SK-N-SH treated with all-trans-retinoic acid at 6 μM for 48 hours (cell line): ENCODE results near the gene ATF6.
A peak's percentile ranks its signal among the peaks of the same experiment; 100 is the strongest.

Experiments used
- ATAC-seq: fragments of 200-7000 bp; cut with Tn5 transposase; 3 replicates; pipeline ENCODE4 v1.9.1; 2020; ENCODE audit warnings: mild to moderate bottlenecking, moderate library complexity
- ARNTL ChIP-seq: fragments of 450-650 bp; formaldehyde crosslinking; IDR thresholded peaks from 2 replicates; pipeline ENCODE4 v1.5.0; 2020; ENCODE audit warnings: low read depth, mild to moderate bottlenecking, moderate library complexity, borderline replicate concordance
- BACH2 ChIP-seq: fragments of 250-450 bp; sonication (Bioruptor Pico); IDR thresholded peaks from 2 replicates; pipeline ENCODE4 v1.9.0; 2021; ENCODE audit warnings: mild to moderate bottlenecking, borderline replicate concordance
- CSDC2 ChIP-seq: fragments of 250-450 bp; sonication (Bioruptor Pico); IDR thresholded peaks from 2 replicates; pipeline ENCODE4 v1.5.0; 2020; ENCODE audit warnings: mild to moderate bottlenecking, moderate library complexity
- ESRRG ChIP-seq: fragments of 250-450 bp; sonication (Bioruptor Pico); IDR thresholded peaks from 2 replicates; pipeline ENCODE4 v1.6.1; 2021; ENCODE audit warnings: mild to moderate bottlenecking
- GLIS3 ChIP-seq: fragments of 250-450 bp; sonication (Bioruptor Pico); IDR thresholded peaks from 2 replicates; pipeline ENCODE4 v1.5.0; 2020; ENCODE audit warnings: mild to moderate bottlenecking, moderate library complexity
- ISL1 ChIP-seq: fragments of 250-450 bp; sonication (Bioruptor Pico); IDR thresholded peaks from 2 replicates; pipeline ENCODE4 v2.1.2; 2022; ENCODE audit warnings: mild to moderate bottlenecking, moderate library complexity
- PPARA ChIP-seq: fragments of 250-450 bp; sonication (Bioruptor Pico); IDR thresholded peaks from 2 replicates; pipeline ENCODE4 v1.5.0; 2020; ENCODE audit warnings: mild to moderate bottlenecking, borderline replicate concordance
- RARB ChIP-seq: fragments of 250-450 bp; sonication (Bioruptor Pico); IDR thresholded peaks from 2 replicates; pipeline ENCODE4 v1.8.0; 2021; ENCODE audit warnings: mild to moderate bottlenecking, moderate library complexity
- SNAI2 ChIP-seq: fragments of 250-450 bp; sonication (Bioruptor Pico); IDR thresholded peaks from 2 replicates; pipeline ENCODE4 v1.5.0; 2020; ENCODE audit warnings: mild to moderate bottlenecking, moderate library complexity
- TCF4 ChIP-seq: fragments of 250-450 bp; sonication (Bioruptor Pico); IDR thresholded peaks from 2 replicates; pipeline ENCODE4 v1.8.0; 2021; ENCODE audit warnings: mild to moderate bottlenecking, moderate library complexity, borderline replicate concordance
- TOX ChIP-seq: fragments of 250-450 bp; sonication (Bioruptor Pico); IDR thresholded peaks from 2 replicates; pipeline ENCODE4 v1.8.0; 2021; ENCODE audit warnings: mild to moderate bottlenecking, moderate library complexity, borderline replicate concordance
- ZC3H10 ChIP-seq: fragments of 250-450 bp; sonication (Bioruptor Pico); IDR thresholded peaks from 2 replicates; pipeline ENCODE4 v1.5.1; 2021; ENCODE audit warnings: mild to moderate bottlenecking, moderate library complexity
- ZFP3 ChIP-seq: fragments of 250-450 bp; sonication (Bioruptor Pico); IDR thresholded peaks from 2 replicates; pipeline ENCODE4 v1.5.0; 2020; ENCODE audit warnings: mild to moderate bottlenecking, moderate library complexity
- ZFP30 ChIP-seq: fragments of 450-650 bp; formaldehyde crosslinking; IDR thresholded peaks from 2 replicates; pipeline ENCODE4 v1.5.0; 2022; ENCODE audit warnings: mild to moderate bottlenecking, moderate library complexity
- ZNF565 ChIP-seq: fragments of 450-650 bp; formaldehyde crosslinking; conservative IDR thresholded peaks from 2 replicates; pipeline ENCODE4 v1.5.0; 2020; ENCODE audit warnings: low read depth, mild to moderate bottlenecking, moderate library complexity
- ZNF70 ChIP-seq: fragments of 450-650 bp; formaldehyde crosslinking; IDR thresholded peaks from 2 replicates; pipeline ENCODE4 v1.5.0; 2020; ENCODE audit warnings: mild to moderate bottlenecking, moderate library complexity
- ZNF8 ChIP-seq: fragments of 450-650 bp; formaldehyde crosslinking; IDR thresholded peaks from 2 replicates; pipeline ENCODE4 v1.5.0; 2020; ENCODE audit warnings: mild to moderate bottlenecking, moderate library complexity
- TF ChIP-seq, protein P1 (sequence below): fragments of 250-450 bp; sonication (Bioruptor Pico); IDR thresholded peaks from 2 replicates; pipeline ENCODE4 v1.5.1; 2020; ENCODE audit warnings: low read depth, mild to moderate bottlenecking, moderate library complexity
- TF ChIP-seq, protein P2 (sequence below): fragments of 250-450 bp; sonication (Bioruptor Pico); IDR thresholded peaks from 2 replicates; pipeline ENCODE4 v1.5.0; 2020; ENCODE audit warnings: mild to moderate bottlenecking, moderate library complexity
- TF ChIP-seq, protein P3 (sequence below): fragments of 250-450 bp; sonication (Bioruptor Pico); IDR thresholded peaks from 2 replicates; pipeline ENCODE4 v1.8.0; 2021; ENCODE audit warnings: low read depth, mild to moderate bottlenecking, moderate library complexity, borderline replicate concordance
- TF ChIP-seq, protein P4 (sequence below): fragments of 250-450 bp; sonication (Bioruptor Pico); IDR thresholded peaks from 2 replicates; pipeline ENCODE4 v1.5.1; 2021; ENCODE audit warnings: mild to moderate bottlenecking, moderate library complexity

Gene ATF6

DNA sequence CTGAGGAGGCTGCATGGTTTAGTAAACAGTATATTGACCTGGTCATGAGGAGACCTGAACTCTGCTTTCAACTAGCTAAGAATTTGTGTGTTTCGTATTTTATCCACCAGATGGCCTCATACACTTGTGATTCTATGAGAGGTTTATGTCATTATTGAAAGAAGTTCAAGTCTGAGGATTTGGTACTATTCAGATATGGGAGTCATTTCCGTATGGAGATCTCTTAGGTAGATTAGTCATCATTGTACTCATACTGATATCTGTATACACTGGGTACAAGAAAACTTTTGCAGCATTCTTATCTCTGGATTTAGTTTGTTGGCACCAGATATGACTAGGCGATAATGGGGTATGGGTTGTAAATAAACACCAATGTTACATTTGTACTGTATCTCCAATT, 26.6 kb downstream of the ATF6 start:
- ATAC-seq, result peak; percentile 96

DNA sequence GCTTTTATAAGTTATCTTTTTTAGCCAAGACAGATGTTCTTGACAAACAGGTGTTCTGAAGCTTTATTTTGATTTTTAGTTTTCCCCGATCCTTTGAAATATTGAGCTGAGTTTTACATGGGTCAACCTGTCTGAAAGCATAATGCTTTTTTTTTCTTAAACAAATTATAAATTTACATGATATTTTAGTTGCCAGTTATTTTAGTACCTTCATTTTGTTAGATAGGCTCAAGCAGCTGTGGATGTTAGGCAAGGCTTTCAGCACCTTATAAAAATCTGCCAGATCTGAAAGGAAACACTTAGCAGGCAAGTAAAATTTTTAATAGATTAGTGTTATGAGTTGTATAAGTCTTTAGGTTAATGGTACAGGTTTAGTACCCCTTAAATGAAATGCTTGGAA, 33.7 kb downstream of the ATF6 start:
- ATAC-seq, result no peak
- TF ChIP-seq ZNF8 (no peak), ZFP3 (CRISPR knock-in tag) (no peak)

More for the DNA sequence above, 26.6 kb downstream of the ATF6 start:
- TF ChIP-seq GLIS3 (no peak), ZNF565 (CRISPR knock-in tag) (no peak), ESRRG (no peak), ZNF70 (no peak), TCF4 (CRISPR knock-in tag) (no peak), RARB (CRISPR knock-in tag) (no peak), ISL1 (CRISPR knock-in tag) (no peak), SNAI2 (CRISPR knock-in tag) (no peak), BACH2 (CRISPR knock-in tag) (no peak), ZFP3 (CRISPR knock-in tag) (no peak), PPARA (no peak)
- TF ChIP-seq, protein P1, sequence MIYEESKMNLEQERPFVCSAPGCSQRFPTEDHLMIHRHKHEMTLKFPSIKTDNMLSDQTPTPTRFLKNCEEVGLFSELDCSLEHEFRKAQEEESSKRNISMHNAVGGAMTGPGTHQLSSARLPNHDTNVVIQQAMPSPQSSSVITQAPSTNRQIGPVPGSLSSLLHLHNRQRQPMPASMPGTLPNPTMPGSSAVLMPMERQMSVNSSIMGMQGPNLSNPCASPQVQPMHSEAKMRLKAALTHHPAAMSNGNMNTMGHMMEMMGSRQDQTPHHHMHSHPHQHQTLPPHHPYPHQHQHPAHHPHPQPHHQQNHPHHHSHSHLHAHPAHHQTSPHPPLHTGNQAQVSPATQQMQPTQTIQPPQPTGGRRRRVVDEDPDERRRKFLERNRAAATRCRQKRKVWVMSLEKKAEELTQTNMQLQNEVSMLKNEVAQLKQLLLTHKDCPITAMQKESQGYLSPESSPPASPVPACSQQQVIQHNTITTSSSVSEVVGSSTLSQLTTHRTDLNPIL, result no peak
- TF ChIP-seq, protein P2, sequence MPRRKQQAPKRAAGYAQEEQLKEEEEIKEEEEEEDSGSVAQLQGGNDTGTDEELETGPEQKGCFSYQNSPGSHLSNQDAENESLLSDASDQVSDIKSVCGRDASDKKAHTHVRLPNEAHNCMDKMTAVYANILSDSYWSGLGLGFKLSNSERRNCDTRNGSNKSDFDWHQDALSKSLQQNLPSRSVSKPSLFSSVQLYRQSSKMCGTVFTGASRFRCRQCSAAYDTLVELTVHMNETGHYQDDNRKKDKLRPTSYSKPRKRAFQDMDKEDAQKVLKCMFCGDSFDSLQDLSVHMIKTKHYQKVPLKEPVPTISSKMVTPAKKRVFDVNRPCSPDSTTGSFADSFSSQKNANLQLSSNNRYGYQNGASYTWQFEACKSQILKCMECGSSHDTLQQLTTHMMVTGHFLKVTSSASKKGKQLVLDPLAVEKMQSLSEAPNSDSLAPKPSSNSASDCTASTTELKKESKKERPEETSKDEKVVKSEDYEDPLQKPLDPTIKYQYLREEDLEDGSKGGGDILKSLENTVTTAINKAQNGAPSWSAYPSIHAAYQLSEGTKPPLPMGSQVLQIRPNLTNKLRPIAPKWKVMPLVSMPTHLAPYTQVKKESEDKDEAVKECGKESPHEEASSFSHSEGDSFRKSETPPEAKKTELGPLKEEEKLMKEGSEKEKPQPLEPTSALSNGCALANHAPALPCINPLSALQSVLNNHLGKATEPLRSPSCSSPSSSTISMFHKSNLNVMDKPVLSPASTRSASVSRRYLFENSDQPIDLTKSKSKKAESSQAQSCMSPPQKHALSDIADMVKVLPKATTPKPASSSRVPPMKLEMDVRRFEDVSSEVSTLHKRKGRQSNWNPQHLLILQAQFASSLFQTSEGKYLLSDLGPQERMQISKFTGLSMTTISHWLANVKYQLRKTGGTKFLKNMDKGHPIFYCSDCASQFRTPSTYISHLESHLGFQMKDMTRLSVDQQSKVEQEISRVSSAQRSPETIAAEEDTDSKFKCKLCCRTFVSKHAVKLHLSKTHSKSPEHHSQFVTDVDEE, result no peak
- TF ChIP-seq, protein P3, sequence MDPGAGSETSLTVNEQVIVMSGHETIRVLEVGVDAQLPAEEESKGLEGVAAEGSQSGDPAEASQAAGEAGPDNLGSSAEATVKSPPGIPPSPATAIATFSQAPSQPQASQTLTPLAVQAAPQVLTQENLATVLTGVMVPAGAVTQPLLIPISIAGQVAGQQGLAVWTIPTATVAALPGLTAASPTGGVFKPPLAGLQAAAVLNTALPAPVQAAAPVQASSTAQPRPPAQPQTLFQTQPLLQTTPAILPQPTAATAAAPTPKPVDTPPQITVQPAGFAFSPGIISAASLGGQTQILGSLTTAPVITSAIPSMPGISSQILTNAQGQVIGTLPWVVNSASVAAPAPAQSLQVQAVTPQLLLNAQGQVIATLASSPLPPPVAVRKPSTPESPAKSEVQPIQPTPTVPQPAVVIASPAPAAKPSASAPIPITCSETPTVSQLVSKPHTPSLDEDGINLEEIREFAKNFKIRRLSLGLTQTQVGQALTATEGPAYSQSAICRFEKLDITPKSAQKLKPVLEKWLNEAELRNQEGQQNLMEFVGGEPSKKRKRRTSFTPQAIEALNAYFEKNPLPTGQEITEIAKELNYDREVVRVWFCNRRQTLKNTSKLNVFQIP (CRISPR knock-in tag), result no peak

DNA sequence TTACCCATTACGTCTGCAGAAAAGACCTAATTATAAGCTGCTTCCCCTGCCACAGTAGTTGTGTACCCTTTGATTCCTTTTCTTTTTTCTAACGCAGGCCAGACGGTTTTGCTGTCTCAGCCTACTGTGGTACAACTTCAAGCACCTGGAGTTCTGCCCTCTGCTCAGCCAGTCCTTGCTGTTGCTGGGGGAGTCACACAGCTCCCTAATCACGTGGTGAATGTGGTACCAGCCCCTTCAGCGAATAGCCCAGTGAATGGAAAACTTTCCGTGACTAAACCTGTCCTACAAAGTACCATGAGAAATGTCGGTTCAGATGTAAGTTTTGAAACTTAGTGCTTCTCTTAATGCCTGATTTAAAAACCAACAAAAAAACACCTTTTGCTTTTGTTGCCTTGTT, 35.8 kb downstream of the ATF6 start:
- no peak for ATAC-seq
- no peak for TF ChIP-seq ZC3H10 (CRISPR knock-in tag)
- no peak for TF ChIP-seq ZNF565 (CRISPR knock-in tag)
- no peak for TF ChIP-seq ISL1 (CRISPR knock-in tag)
- no peak for TF ChIP-seq TCF4 (CRISPR knock-in tag)
- TF ChIP-seq ARNTL, result no peak
- no peak for TF ChIP-seq TOX
- TF ChIP-seq, protein P4, sequence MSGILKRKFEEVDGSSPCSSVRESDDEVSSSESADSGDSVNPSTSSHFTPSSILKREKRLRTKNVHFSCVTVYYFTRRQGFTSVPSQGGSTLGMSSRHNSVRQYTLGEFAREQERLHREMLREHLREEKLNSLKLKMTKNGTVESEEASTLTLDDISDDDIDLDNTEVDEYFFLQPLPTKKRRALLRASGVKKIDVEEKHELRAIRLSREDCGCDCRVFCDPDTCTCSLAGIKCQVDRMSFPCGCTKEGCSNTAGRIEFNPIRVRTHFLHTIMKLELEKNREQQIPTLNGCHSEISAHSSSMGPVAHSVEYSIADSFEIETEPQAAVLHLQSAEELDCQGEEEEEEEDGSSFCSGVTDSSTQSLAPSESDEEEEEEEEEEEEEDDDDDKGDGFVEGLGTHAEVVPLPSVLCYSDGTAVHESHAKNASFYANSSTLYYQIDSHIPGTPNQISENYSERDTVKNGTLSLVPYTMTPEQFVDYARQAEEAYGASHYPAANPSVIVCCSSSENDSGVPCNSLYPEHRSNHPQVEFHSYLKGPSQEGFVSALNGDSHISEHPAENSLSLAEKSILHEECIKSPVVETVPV (CRISPR knock-in tag), result no peak
- TF ChIP-seq, protein P2, result no peak

DNA sequence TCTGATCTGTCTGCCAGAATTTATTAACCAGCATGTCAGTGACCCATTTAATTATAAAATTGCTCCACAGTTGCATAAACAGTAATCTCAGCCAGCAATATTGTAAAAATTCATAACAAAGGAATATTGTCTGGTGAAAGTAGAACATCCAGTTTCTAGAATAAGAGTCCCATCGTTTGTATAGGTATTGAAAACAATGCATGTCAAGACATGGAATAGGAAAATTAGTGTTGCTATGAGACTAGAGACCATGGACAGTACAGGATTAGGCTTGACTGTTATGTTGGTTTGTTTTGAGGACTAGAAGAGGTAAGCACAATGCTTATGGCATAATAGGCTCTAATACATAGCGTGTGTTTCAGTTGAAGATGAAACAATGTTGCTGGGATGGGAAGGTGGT, 37.1 kb downstream of the ATF6 start:
- ATAC-seq, result no peak
- no peak for TF ChIP-seq ZC3H10 (CRISPR knock-in tag)
- TF ChIP-seq TOX, result no peak
- no peak for TF ChIP-seq BACH2 (CRISPR knock-in tag)
- TF ChIP-seq ISL1 (CRISPR knock-in tag), result no peak
- TF ChIP-seq CSDC2 (CRISPR knock-in tag), result no peak
- no peak for TF ChIP-seq PPARA
- TF ChIP-seq, protein P4 (CRISPR knock-in tag), result no peak
- TF ChIP-seq TCF4 (CRISPR knock-in tag), result no peak
- TF ChIP-seq ZNF70, result no peak
- TF ChIP-seq SNAI2 (CRISPR knock-in tag), result no peak
- TF ChIP-seq ZFP30 (CRISPR knock-in tag), result no peak
- no peak for TF ChIP-seq ZNF565 (CRISPR knock-in tag)
- no peak for TF ChIP-seq ARNTL
